SHP77 treated with DMSO at 0.1 percent for 48 hours (cell line): Measurements from ENCODE around the gene CLCN3.
"Not testable (repeated sequence)": the region's sequence is repeated elsewhere in the genome, so short reads cannot be mapped to it uniquely, and the experiment has no call there.

Experiments
- DNase-seq: peaks from one replicate; lab custom pipeline; 2025; lab: John Stamatoyannopoulos, UW

CLCN3 gene

GRCh38 chr4:169657470-169658107 is 37.2 kb downstream of the CLCN3 start:
- no peak for DNase-seq

- DNase-seq, result no peak
These were observed 37.8 kb downstream of the CLCN3 start for GRCh38 chr4:169658196-169658595.

GRCh38 chr4:169658975-169659715 is 38.8 kb downstream of the CLCN3 start:
- DNase-seq, result no peak

- DNase-seq, result peak; percentile 93
These were observed 39.6 kb downstream of the CLCN3 start for GRCh38 chr4:169659716-169660670.

- no peak for DNase-seq
These were observed 40.6 kb downstream of the CLCN3 start for GRCh38 chr4:169660929-169661328.

- DNase-seq, result no peak
These were observed 41.4 kb downstream of the CLCN3 start for GRCh38 chr4:169661761-169662160.

- no peak for DNase-seq
These were observed 41.8 kb downstream of the CLCN3 start for GRCh38 chr4:169662206-169662605.

- DNase-seq, result no peak
These were observed 43.0 kb downstream of the CLCN3 start for GRCh38 chr4:169663402-169663801.

- DNase-seq, result no peak
These were observed 43.5 kb downstream of the CLCN3 start for GRCh38 chr4:169663831-169664230.

- DNase-seq, result no peak
These were observed 44.2 kb downstream of the CLCN3 start for GRCh38 chr4:169664615-169665014.

GRCh38 chr4:169665046-169665737 is 44.8 kb downstream of the CLCN3 start:
- no peak for DNase-seq

GRCh38 chr4:169668069-169668721 is 47.8 kb downstream of the CLCN3 start:
- DNase-seq, result no peak

GRCh38 chr4:169675825-169676224 is 55.4 kb downstream of the CLCN3 start:
- DNase-seq, result no peak

- no peak for DNase-seq
These were observed 56.9 kb downstream of the CLCN3 start for GRCh38 chr4:169677150-169677748.

GRCh38 chr4:169678486-169678885 is 58.1 kb downstream of the CLCN3 start:
- DNase-seq, result not testable (repeated sequence)

GRCh38 chr4:169678951-169679591 is 58.7 kb downstream of the CLCN3 start:
- not testable (repeated sequence) for DNase-seq

GRCh38 chr4:169682372-169683047 is 62.1 kb downstream of the CLCN3 start:
- no peak for DNase-seq

- no peak for DNase-seq
These were observed 69.3 kb downstream of the CLCN3 start for GRCh38 chr4:169689681-169690080.

- DNase-seq, result no peak
These were observed 70.4 kb downstream of the CLCN3 start for GRCh38 chr4:169690787-169691186.

- no peak for DNase-seq
These were observed 78.0 kb downstream of the CLCN3 start for GRCh38 chr4:169698331-169698730.
